ACHN (cell line): ENCODE measurements around the gene TAS2R7.
"Not testable (repeated sequence)": the region's sequence is repeated elsewhere in the genome, so short reads cannot be mapped to it uniquely, and the experiment has no call there.

Experiments used
- DNase-seq: peaks from one replicate; pipeline ENCODE4 v3.0.0-alpha.2; 2015
- in situ Hi-C: cut with HindIII; loops from 2 replicates; pipeline ENCODE4 v1.10.0; 2017; ENCODE audit warnings: low sequenced_read_pairs, low pct_ligation_motif_present, low pct_unique_long_range_greater_than_20kb

Gene TAS2R7, protein sequence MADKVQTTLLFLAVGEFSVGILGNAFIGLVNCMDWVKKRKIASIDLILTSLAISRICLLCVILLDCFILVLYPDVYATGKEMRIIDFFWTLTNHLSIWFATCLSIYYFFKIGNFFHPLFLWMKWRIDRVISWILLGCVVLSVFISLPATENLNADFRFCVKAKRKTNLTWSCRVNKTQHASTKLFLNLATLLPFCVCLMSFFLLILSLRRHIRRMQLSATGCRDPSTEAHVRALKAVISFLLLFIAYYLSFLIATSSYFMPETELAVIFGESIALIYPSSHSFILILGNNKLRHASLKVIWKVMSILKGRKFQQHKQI

DNA sequence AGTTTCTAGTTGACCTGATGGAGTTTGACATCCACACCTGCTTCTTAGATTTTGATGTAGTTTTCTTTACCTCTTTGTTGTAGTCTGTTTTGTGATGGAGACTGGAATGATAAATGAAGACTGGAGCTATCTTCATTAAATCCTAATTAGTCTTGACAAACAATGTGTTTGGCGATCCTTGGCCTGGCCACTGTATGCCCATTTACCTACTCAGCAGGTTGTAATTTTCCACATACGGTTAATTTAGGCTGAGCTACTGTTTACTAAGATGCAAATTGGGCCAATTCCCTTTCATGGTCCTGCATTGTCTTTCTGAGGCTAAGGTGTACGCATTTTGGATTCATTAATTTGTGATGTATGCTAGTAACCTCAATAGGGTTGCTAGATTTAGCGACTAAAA lies at the start of gene TAS2R7:
Gene TAS2R7, minus strand, starts transcription at position 41 of the 400 bp plus-strand sequence. CDS start 57 bp downstream, outside the sequence.
- in situ Hi-C loops: no loop called here
- no peak for DNase-seq

DNA sequence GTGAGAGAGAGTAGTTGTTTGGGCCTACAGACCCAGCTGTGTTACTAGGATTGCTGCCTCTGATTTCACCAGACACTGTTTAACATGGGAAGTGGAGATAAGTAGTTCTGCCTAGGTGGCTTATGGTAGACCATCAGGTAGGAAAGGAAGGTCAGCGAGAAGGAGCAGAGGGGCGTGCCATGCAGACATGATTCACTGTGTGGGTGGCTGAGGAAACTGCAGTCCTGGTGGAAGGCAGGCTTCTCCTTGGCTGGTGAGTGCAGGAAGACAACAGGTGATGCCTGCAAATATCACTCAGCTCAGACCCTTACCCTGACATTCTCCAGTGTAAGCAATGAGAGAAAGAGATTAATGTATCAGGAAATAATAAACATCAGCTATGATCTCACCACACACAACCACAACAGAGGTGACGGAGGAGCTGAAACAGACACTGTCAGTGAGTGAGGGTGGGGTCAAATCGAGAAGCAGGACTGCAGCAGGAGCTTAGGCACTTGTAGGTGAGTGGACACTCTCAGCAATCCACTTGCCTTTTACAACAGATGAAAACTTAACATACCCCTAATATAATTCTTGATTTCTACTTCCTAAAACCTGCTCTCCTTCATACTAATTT lies 48.9 kb upstream of the TAS2R7 start:
- no peak for DNase-seq
- in situ Hi-C loops: no loop called here

DNA sequence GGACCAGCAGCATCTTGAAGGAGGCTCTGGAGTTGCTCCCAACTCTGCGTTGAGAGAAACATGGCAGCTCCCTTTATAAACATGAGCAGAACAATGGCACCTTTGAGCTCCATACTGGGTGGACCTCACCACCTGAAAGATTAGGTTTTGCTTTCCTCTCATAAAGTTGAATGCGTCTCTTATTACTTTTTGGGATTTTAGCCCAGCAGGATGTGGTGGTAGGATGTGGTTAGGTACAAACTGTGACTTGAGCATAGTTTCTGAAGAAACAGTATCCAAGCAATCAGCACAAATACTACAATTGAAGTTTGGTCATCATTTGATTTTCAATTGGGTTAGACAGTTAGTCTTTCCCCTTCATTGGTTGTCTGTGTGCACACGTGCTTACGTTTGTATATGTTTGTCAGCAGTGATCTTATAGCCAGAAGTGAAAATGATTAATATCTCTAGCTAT lies 47.0 kb upstream of the TAS2R7 start, which contains the start of gene PRR4:
Gene PRR4, minus strand, starts transcription at position 51 of the 454 bp plus-strand sequence. Its CDS starts 38 bp downstream, at position 13.
- in situ Hi-C loops: no loop called here
- DNase-seq: no peak

DNA sequence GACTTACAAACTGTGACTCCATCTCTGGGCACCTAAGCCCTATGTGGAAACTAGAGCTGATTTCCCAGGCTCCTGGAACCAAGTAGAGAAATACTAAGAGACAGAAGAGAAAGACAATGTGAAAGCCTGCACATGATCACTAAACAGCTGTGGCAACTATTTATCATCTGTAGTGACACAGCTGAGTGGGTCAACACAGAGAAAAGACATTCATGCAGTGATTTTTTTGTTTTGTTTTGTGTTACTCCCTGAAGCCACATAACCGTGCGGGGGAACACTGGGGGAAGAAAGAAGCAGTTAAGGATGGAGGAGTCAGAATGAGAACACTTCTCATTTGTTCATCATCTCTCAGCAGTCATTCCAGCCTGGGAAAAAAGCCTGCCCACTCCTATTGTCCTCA lies 45.3 kb upstream of the TAS2R7 start:
- DNase-seq: no peak
- in situ Hi-C loops: no loop called here

DNA sequence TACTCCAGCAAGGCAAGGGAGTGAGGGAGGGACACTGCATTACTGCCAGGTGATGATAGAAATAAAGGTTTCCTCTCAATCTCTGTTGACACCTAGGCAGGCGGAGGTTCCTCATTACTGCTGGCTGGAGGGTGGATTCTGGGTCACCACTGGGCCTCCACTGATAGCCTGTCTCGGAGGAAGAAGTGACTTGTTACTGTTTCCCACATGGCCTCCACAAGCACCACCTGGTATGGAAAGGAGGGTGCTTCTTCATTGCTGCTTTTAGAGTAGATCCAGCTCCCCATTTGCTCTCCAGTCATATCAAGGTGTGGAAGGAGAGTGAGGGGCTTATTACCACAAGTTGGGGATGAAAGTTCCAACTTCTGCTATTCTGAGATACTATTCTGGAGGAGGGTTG lies 40.4 kb upstream of the TAS2R7 start:
- no peak for DNase-seq
- in situ Hi-C loops: no loop called here

DNA sequence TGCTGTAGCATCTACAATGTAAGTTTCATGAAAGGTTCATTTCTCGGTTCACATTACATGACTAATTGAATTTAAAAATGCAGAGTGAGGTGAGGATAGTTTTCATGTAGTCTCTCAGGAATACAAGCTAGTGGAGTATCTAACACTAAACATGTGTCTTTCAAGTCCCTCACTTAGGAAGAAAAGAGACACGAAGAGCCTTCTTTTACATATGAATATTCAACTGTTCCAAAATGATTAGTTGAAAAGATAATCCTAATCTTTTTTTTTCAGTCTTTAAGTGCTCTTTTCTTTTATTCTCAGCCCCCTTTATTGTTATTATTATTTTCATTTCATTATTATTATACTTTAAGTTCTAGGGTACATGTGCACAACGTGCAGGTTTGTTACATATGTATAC lies 36.0 kb upstream of the TAS2R7 start:
- no peak for DNase-seq
- in situ Hi-C loops: no loop called here

DNA sequence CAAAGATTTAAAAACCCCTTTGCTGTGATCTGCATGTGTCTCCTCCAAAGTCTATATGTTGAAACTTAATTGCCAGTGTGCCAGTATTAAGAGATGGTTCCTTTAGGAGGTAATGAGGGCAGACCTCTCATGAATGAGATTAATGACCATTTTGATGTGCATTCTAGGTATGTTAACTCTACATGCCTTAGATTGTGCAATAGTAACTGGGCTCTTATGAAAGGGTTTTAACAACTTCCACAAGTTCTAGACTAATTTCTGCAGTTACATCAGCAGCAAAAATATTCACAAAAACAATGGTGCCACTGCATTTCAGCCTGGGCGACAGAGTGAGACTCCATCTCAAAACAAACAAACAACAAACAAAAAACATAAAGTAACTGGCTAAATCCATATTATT lies 27.6 kb upstream of the TAS2R7 start:
- DNase-seq: no peak
- in situ Hi-C loops: no loop called here

DNA sequence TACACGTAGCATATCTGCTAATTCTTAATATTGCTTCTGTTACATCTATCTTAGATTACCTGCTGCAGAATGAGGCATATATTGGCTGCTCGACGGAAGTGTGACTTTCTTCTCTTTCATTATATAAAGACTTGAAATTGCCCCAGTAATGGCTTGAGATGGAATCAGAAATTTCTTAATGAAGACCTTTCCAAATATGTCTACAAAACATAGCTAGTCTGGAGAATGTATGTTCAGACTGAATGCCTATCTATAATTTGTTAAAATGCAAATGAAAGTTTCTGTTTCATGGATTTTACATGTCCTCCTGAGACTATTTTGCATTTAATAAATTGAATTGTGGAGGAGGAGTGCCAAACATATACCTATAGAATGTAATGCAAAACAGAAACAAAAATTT lies 23.8 kb upstream of the TAS2R7 start, which contains the start of gene TAS2R10:
Gene TAS2R10, minus strand, starts transcription at position 101 of the 400 bp plus-strand sequence. Its CDS starts 89 bp downstream, at position 12.
- no peak for DNase-seq
- in situ Hi-C loops: no loop called here

DNA sequence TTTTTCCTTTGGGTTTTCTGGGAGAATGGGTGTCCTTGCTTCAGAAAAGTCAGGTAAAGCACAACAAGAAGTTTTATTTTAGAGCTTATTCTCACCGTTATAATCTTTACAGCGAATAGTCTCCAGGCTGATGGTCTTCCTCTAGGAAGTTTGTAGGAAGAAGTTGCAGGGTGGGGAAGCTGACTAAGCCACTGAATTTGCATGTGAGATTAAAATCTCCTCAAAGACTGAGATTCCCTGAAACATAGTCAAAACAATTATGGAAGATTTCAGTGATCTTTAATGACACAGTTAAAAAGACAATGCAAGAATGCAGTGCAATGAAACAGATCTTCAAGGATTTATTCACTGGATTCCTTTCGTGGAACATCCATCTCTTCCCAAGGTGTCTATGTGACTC lies 22.5 kb upstream of the TAS2R7 start:
- in situ Hi-C loops: no loop called here
- no peak for DNase-seq

DNA sequence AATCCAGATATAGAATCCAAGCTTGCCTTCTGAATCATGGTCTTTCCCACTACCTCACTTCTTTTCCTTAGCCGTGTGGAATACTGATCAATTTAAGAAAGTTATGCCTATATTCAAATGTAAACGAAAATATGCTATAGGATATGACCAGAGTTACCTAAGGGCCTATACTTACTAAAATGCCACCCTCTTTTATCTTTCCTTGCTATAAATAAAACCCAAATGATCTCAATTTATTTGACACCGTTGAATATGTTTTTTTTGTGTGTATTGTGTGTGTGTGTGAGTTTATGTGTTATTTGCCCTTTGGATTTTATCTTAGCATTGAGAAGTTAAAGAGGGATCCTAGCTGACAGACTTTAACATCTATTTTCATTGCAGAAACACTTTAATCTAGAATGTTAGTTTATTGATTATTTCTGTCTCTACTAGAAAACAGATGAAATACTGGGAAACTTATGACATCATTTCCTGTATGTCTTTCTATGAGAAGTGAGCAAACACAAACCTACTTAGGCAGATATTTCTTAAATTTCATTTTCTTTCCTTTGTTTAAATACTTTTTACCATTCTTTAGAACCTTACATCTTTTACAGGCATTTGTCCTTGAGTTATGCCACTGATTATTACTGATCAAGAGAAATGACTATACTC lies 9.6 kb upstream of the TAS2R7 start:
- in situ Hi-C loops: no loop called here
- no peak for DNase-seq

DNA sequence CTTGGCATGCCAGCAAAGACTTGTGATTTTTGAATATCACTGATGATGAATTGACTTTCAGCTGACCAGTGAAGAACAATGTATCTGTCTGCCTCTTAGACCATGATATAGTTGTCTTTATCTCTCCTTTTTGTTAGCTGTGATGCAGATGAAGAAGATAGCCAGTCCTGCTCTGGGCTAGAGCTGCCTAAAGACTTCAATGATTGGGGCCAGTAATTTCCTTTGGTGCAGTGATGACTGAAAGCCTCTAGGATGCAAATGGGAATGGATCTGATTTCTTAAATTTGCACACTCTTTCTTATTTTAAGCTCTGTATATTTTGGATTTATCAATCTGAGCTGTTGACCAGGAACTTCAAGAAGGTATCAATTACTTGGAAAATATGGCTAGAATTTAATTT lies 7.6 kb upstream of the TAS2R7 start, which contains the start of gene TAS2R9:
Gene TAS2R9, minus strand, starts transcription at position 101 of the 400 bp plus-strand sequence. Its CDS starts 93 bp downstream, at position 8.
- DNase-seq: no peak
- in situ Hi-C loops: no loop called here

DNA sequence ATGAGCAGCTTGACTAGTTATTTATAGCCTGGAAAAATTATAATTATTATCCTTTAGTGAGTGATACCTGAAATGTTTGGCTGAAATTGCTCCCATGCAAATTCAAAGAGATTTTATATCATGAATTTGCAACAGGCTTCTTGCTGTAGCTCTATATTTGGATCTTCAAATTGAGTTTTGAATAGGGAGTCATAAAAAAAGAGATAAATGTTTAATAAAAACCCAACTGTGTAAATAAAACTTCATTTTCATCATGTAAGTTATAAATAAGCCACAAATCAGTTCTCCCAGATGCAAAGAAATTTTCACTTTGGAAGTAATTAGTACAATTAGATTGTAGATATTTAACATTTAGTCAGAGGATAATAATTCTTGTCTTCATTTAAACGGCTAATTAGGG lies 4.8 kb upstream of the TAS2R7 start, which contains the start of gene TAS2R8:
Gene TAS2R8, minus strand, starts transcription at position 101 of the 400 bp plus-strand sequence. CDS start 306 bp downstream, outside the sequence.
- no peak for DNase-seq
- in situ Hi-C loops: no loop called here

DNA sequence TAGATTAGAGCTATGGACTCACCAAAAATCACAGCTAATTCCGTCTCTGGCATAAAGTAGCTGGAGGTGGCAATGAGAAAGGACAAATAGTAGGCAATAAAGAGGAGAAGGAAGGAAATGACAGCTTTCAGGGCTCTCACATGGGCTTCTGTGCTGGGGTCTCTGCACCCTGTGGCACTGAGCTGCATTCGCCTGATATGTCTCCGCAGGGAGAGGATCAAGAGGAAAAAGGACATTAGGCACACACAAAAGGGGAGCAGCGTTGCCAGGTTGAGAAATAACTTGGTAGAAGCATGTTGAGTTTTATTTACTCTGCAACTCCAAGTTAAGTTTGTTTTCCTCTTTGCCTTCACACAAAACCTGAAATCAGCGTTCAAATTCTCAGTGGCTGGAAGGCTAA lies 686 bp downstream of the TAS2R7 start:
- in situ Hi-C loops: no loop called here
- DNase-seq: no peak

DNA sequence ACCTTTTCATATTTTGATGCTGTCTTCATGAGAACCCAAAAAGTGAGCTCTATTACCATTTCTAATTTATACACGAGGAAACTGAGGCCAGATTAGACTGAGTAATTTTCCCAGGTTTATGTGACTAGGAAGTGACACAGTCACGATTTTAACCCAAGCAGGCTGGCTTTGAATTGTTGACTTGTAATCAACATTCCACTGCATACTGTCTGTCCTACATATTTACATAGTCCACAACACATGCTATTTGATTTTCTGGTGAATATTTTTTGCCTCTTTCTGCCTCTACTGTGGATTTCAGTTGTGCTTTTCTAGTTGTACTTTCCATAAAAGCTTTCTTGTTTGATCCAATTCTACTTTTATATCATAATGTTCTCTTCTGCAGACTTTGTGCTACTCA lies 8.2 kb downstream of the TAS2R7 start:
- in situ Hi-C loops: loop anchor here (25.0 kb wide), 1 partner anchor 693 kb away; no protein-coding TSS in a partner anchor

DNA sequence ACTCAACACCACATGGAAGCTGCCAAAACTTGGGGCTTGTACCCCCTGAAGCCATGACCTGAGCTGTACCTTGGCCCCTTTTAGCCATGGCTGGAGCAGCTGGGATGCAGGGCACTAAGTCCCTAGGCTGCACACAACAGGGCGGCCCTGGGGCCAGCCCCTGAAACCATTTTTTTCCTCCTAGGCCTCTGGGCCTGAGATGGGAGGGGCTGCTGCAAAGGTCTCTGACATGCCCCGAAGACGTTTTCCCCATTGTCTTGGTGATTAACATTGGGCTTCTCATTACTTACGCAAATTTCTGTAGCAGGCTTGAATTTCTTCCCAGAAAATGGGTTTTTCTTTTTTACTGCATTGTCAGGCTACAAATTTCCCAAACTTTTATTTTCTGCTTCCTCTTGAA lies 10.7 kb downstream of the TAS2R7 start:
- in situ Hi-C loops: loop anchor here (25.0 kb wide), 1 partner anchor 696 kb away; no protein-coding TSS in a partner anchor

More for the DNA sequence above, 8.2 kb downstream of the TAS2R7 start:
- no peak for DNase-seq

DNA sequence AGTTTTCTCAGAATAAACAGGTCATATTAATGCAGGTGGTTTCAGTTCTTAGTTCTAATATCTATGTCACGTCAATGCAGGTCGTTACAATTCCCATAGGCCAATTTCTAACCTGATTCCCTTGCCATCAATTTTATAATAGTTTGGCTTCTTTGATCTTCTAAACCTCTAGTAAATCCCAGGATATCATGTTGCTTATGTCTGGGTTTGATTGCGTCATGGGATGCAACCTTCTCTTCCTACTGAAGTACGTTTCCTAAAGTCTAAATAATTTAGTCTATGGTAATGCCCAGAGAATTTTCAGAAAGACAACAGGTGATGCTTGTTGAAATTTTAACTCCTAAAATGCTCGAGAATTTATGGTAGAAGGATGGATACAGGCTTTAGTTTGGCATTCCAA lies 19.2 kb downstream of the TAS2R7 start:
- in situ Hi-C loops: loop anchor here (25.0 kb wide), 1 partner anchor 704 kb away; no protein-coding TSS in a partner anchor
- no peak for DNase-seq

More for the DNA sequence above, 10.7 kb downstream of the TAS2R7 start:
- DNase-seq: not testable (repeated sequence)

DNA sequence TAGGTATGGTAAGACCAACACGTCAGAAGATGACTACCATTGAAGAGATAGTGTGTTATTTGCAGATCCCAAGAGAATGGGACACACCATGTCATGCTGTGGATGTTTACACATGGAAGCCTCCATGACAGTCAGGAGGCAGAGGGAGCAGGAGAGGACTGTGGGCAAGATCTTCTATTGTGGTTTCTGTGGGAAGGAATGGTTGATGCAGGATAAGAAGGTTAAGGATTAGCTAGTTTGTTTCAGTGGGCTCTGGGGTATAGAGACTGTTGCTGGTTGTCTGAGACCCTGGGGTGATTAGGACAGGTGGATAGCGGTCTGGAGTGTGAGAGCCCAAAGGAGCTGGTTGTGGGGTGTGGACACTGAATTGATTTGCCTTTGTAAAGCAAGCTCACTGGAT lies 23.3 kb downstream of the TAS2R7 start:
- in situ Hi-C loops: loop anchor here (25.0 kb wide), 1 partner anchor 708 kb away; no protein-coding TSS in a partner anchor
- DNase-seq: no peak

DNA sequence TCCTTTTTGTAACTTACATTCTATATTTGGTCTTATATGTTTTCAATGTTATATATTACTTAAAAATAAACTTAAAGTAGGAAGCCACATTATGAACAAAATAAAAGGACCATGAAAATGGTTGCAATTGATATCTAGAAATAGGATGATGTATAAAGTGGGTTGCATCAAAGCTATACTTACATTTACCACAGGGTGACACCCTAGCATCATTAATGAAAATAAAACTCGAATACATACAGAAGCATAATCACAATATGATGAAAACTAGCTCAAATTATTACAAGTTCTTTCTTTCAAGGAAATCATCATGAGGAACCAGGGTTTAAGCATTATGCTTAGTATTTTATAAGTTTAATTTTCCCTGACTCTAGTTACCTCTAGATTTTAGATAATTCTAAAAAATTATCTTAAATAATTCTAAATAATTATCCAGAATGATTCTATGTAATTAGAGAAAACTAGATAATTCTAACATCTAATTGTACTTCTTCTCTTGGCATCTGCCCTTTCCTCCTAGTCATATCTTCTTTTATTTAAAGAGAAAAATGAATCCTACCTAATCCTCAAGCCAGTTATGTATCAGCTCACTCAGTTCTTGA lies 31.2 kb downstream of the TAS2R7 start:
- in situ Hi-C loops: no loop called here
- DNase-seq: peak; percentile 60
